IMR-90 (cell line): ENCODE data around the gene CDK10. TPM values are rescaled to one million over a fixed set of nuclear protein-coding genes. Genes with fewer than 3 reads are reported as not detected.

Experiments
- ATAC-seq: fragments of 200-7000 bp; cut with Tn5 transposase; 2 replicates; pipeline ENCODE4 v1.9.1; 2020; ENCODE audit warnings: low read depth, mild to moderate bottlenecking, moderate library complexity
- BruUV-seq: library from RNA; stranded (reverse); fragments of 400-500 nt; replicated peaks from 2 replicates; lab custom pipeline; 2021; lab: Mats Ljungman, UMichigan
- CTCF ChIA-PET: fragments of 300-600 bp; formaldehyde crosslinking; extraction: SDS; loops from one replicate; lab custom pipeline; 2021; ENCODE audit warnings: antibody characterized with exemption; lab: Yijun Ruan, JAX
- POLR2A ChIA-PET: fragments of 300-600 bp; sonication (Branson Sonifier 250); formaldehyde crosslinking; loops from one replicate; lab custom pipeline; 2022; ENCODE audit warnings: antibody characterized with exemption; ENCODE audit not compliant: unreplicated experiment; lab: Charles Lee
- DNase-seq: peaks from one replicate; pipeline ENCODE4 v3.0.0; 2013
- H2AFZ ChIP-seq: replicated peaks from 2 replicates; pipeline ENCODE3; 2013; ENCODE audit warnings: low read length, mild to moderate bottlenecking; ENCODE audit not compliant: poor library complexity
- H2AK5ac ChIP-seq: 2 replicates; pipeline ENCODE4 v1.6.1; 2013; ENCODE audit warnings: low read depth, low read length, inconsistent platforms
- H2AK9ac ChIP-seq: replicated peaks from 2 replicates; pipeline ENCODE3; 2013; ENCODE audit warnings: mild to moderate bottlenecking, low read depth, low read length, moderate library complexity; ENCODE audit not compliant: poor library complexity
- H2BK120ac ChIP-seq: 2 replicates; pipeline ENCODE4 v1.6.1; 2013; ENCODE audit warnings: low read depth, low read length, inconsistent platforms
- H2BK15ac ChIP-seq: 3 replicates; pipeline ENCODE4 v1.6.1; 2013; ENCODE audit warnings: low read depth, low read length, inconsistent platforms
- H2BK20ac ChIP-seq: 2 replicates; pipeline ENCODE4 v1.6.1; 2013; ENCODE audit warnings: low read depth, mild to moderate bottlenecking, inconsistent platforms, low read length, moderate library complexity
- H2BK5ac ChIP-seq: 2 replicates; pipeline ENCODE4 v1.6.1; 2013; ENCODE audit warnings: mild to moderate bottlenecking, low read depth, low read length, inconsistent platforms; ENCODE audit not compliant: poor library complexity, severe bottlenecking
- H3K14ac ChIP-seq: replicated peaks from 2 replicates; pipeline ENCODE4 v1.6.1; 2013; ENCODE audit warnings: low read depth, low read length, inconsistent platforms
- H3K18ac ChIP-seq: 2 replicates; pipeline ENCODE4 v1.6.1; 2013; ENCODE audit warnings: low read depth, low read length, control low read depth
- H3K23ac ChIP-seq: 2 replicates; pipeline ENCODE4 v1.6.1; 2013; ENCODE audit warnings: low read depth, low read length, inconsistent platforms
- H3K27ac ChIP-seq: 2 replicates; pipeline ENCODE4 v1.5.1; 2013; ENCODE audit warnings: mild to moderate bottlenecking, control low read depth, low read length; ENCODE audit not compliant: insufficient read depth
- H3K27me3 ChIP-seq: 2 replicates; pipeline ENCODE4 v1.6.1; 2013; ENCODE audit warnings: low read length; ENCODE audit not compliant: control insufficient read depth, insufficient read depth
- H3K36me3 ChIP-seq: 2 replicates; pipeline ENCODE4 v1.6.1; 2013; ENCODE audit warnings: low read length, mixed read lengths; ENCODE audit not compliant: control insufficient read depth, insufficient read depth
- H3K4ac ChIP-seq: 2 replicates; pipeline ENCODE4 v1.6.1; 2013; ENCODE audit warnings: low read depth, low read length, inconsistent platforms
- H3K4me1 ChIP-seq: 2 replicates; pipeline ENCODE4 v1.6.1; 2013; ENCODE audit warnings: low read length, mixed read lengths; ENCODE audit not compliant: control insufficient read depth, insufficient read depth
- H3K4me2 ChIP-seq: 2 replicates; pipeline ENCODE4 v1.6.1; 2013; ENCODE audit warnings: low read depth, mild to moderate bottlenecking, control low read depth, low read length, moderate library complexity
- H3K4me3 ChIP-seq: 2 replicates; pipeline ENCODE4 v1.5.1; 2013; ENCODE audit warnings: low read depth, mild to moderate bottlenecking, control low read depth, low read length, moderate library complexity; ENCODE audit not compliant: insufficient read depth
- H3K56ac ChIP-seq: 2 replicates; pipeline ENCODE4 v1.6.1; 2013; ENCODE audit warnings: low read length, inconsistent platforms; ENCODE audit not compliant: insufficient read depth; ENCODE audit errors: extremely low read depth
- H3K79me1 ChIP-seq, 2 experiments: 2 replicates each; pipeline ENCODE4 v1.6.1; 2013; ENCODE audit warnings: low read length in 2 of 2, inconsistent platforms in 1 of 2, low read depth in 1 of 2
- H3K9ac ChIP-seq: 2 replicates; pipeline ENCODE4 v1.6.1; 2013; ENCODE audit warnings: low read depth, low read length, control low read depth
- H3K9me1 ChIP-seq: 2 replicates; pipeline ENCODE4 v1.6.1; 2013; ENCODE audit warnings: low read length, inconsistent platforms; ENCODE audit not compliant: insufficient read depth
- H3K9me3 ChIP-seq: 2 replicates; pipeline ENCODE4 v1.6.1; 2013; ENCODE audit warnings: low read length; ENCODE audit not compliant: control insufficient read depth, insufficient read depth
- H4K20me1 ChIP-seq: 2 replicates; pipeline ENCODE4 v1.6.1; 2013; ENCODE audit warnings: low read length, inconsistent platforms; ENCODE audit not compliant: insufficient read depth
- H4K5ac ChIP-seq: 2 replicates; pipeline ENCODE4 v1.6.1; 2013; ENCODE audit warnings: mild to moderate bottlenecking, low read depth, low read length, control low read depth
- H4K8ac ChIP-seq, 2 experiments: 2 replicates each; pipeline ENCODE4 v1.6.1; 2013; ENCODE audit warnings: low read depth in 2 of 2, low read length in 2 of 2, control low read depth in 1 of 2, inconsistent platforms in 1 of 2
- H4K91ac ChIP-seq: 2 replicates; pipeline ENCODE4 v1.6.1; 2013; ENCODE audit warnings: low read depth, low read length, inconsistent platforms; ENCODE audit not compliant: insufficient read depth
- BHLHE40 ChIP-seq: fragments of 150-350 bp; IDR thresholded peaks from 2 replicates; pipeline ENCODE4 v1.6.1; 2016; ENCODE audit warnings: mild to moderate bottlenecking, low read depth, low read length
- CEBPB ChIP-seq: IDR thresholded peaks from 2 replicates; pipeline ENCODE4 v1.6.1; 2012; ENCODE audit warnings: low read depth, low read length, improper control_type of control experiment
- CTCF ChIP-seq: conservative IDR thresholded peaks from 2 replicates; pipeline ENCODE4 v1.5.1; 2012; ENCODE audit warnings: mild to moderate bottlenecking, low read depth, low read length, improper control_type of control experiment
- FOS ChIP-seq: fragments of 150-350 bp; IDR thresholded peaks from 2 replicates; pipeline ENCODE4 v1.6.1; 2016; ENCODE audit warnings: low read depth, low read length
- MAFK ChIP-seq: IDR thresholded peaks from 2 replicates; pipeline ENCODE4 v1.6.1; 2012; ENCODE audit warnings: low read depth, low read length, improper control_type of control experiment
- MAZ ChIP-seq: IDR thresholded peaks from 2 replicates; pipeline ENCODE4 v1.6.1; 2012; ENCODE audit warnings: low read depth, mild to moderate bottlenecking, low read length, improper control_type of control experiment, moderate library complexity, borderline replicate concordance
- MXI1 ChIP-seq: IDR thresholded peaks from 2 replicates; pipeline ENCODE4 v1.6.1; 2012; ENCODE audit warnings: low read depth, mild to moderate bottlenecking, low read length, moderate library complexity, borderline replicate concordance
- POLR2A ChIP-seq: IDR thresholded peaks from 2 replicates; pipeline ENCODE4 v1.6.1; 2012; ENCODE audit warnings: mild to moderate bottlenecking, low read depth, low read length
- RAD21 ChIP-seq: IDR thresholded peaks from 2 replicates; pipeline ENCODE4 v1.6.1; 2012; ENCODE audit warnings: low read length, improper control_type of control experiment
- RCOR1 ChIP-seq: IDR thresholded peaks from 2 replicates; pipeline ENCODE4 v1.6.1; 2012; ENCODE audit warnings: mild to moderate bottlenecking, low read length, improper control_type of control experiment; ENCODE audit not compliant: insufficient replicate concordance
- RFX5 ChIP-seq: IDR thresholded peaks from 2 replicates; pipeline ENCODE4 v1.8.0; 2012; ENCODE audit warnings: low read depth, mild to moderate bottlenecking, low read length, moderate library complexity
- SMC3 ChIP-seq: fragments of 150-350 bp; IDR thresholded peaks from 2 replicates; pipeline ENCODE4 v1.6.1; 2016; ENCODE audit warnings: low read depth, mild to moderate bottlenecking, antibody characterized with exemption, low read length, moderate library complexity
- WGBS, 2 experiments: methylation state at CpG; one replicate each; pipeline versions ENCODE4 v1.1.5 to v1.1.7; 2013; ENCODE audit warnings: missing lambda C conversion rate in 2 of 2; ENCODE audit not compliant: insufficient read length in 1 of 2; ENCODE audit errors: extremely low coverage in 2 of 2; 5-methylcytosine and 5-hydroxymethylcytosine counted together
- dilution Hi-C: fragments of 300-500 bp; cut with HindIII; formaldehyde crosslinking; loops from one replicate; pipeline ENCODE4 v1.14.3; 2018; ENCODE audit warnings: low sequenced_read_pairs; ENCODE audit not compliant: unreplicated experiment
- in situ Hi-C: fragments of 300-500 bp; cut with MboI; formaldehyde crosslinking; loops from 3 replicates; pipeline ENCODE4 v1.14.3; 2019; ENCODE audit warnings: low sequenced_read_pairs, inconsistent platforms, mixed read lengths
- intact Hi-C: fragments of 100-400 bp; cut with micrococcal nuclease; formaldehyde crosslinking; loops from 2 replicates; pipeline ENCODE4 v1.10.0; 2022
- polyA plus RNA-seq, 3 experiments: library from polyadenylated mRNA; depleted of rRNA; stranded (reverse); fragments of >200 nt; gene quantifications; 2 replicates each; pipeline ENCODE4 v1.2.3, GENCODE V29; 2012; ENCODE audit warnings: low replicate concordance in 1 of 3
- total RNA-seq: library from RNA; depleted of rRNA; stranded (reverse); fragments of >200 nt; gene quantifications from 2 replicates; pipeline ENCODE4 v1.2.3, GENCODE V29; 2012
- TF ChIP-seq, protein P1 (sequence below): fragments of 150-350 bp; IDR thresholded peaks from 2 replicates; pipeline ENCODE4 v1.6.1; 2017; ENCODE audit warnings: mild to moderate bottlenecking, antibody characterized with exemption, low read length, low read depth

CDK10 gene
- total and polyA plus RNA-seq, 2 of the 4 experiments (the other 2 are of a cell fraction) = 19.5 to 61.8 TPM

- Histone ChIP-seq H3K18ac (no peak overlapping the region), H2AK5ac (peak overlapping the region; percentile 86), H2AK9ac (peak overlapping the region; percentile 95), H3K4me1 (peaks cover 11% of the 10 kb centered on the region), H3K23ac (no peak overlapping the region), H3K14ac (peak overlapping the region; percentile 10; the same call in 1 of the 2 replicates), H4K5ac (no peak overlapping the region), H3K4me3 (peak overlapping the region; percentile 100), H3K27ac (no peak overlapping the region), H3K79me1 (peaks cover 5 to 20% of the 10 kb centered on the region in 2 experiments; a peak in 2 of 4 replicates), H3K56ac (no peak overlapping the region), H4K20me1 (peaks cover 28% of the 10 kb centered on the region), H3K4ac (peak overlapping the region; percentile 1; the same call in 1 of the 2 replicates), H4K91ac (no peak overlapping the region), H3K4me2 (peak overlapping the region; percentile 86), H2BK5ac (no peak overlapping the region), H2BK20ac (no peak overlapping the region), H2BK15ac (no peak overlapping the region), H3K9ac (no peak overlapping the region), H3K9me1 (no peaks in the 10 kb centered on the region), H3K36me3 (peaks cover 15% of the 10 kb centered on the region; the same call in 1 of the 2 replicates), H2BK120ac (no peak overlapping the region), H2AFZ (peak overlapping the region; percentile 97), H4K8ac (peak overlapping the region in 1 of 2 experiments; percentile 37; a peak in 1 of 4 replicates), H3K27me3 (no peaks in the 10 kb centered on the region), H3K9me3 (no peaks in the 10 kb centered on the region)
- no TSS peak for BruUV-seq
- in situ Hi-C loops (no loop called here), dilution Hi-C loops (no loop called here), intact Hi-C loops (loop anchor here (2.0 kb wide), 2 partner anchors 93 to 161 kb away; no protein-coding TSS in a partner anchor)
- DNase-seq = peak; percentile 97
- ATAC-seq = peak; percentile 78
- 0 out of 2 replicates have a peak, but pooled peaks have one; percentile 2 for TF ChIP-seq CEBPB
- no peak for TF ChIP-seq MAFK
- peak; percentile 97 for TF ChIP-seq CTCF
- TF ChIP-seq POLR2A = peak; percentile 30; the same call in 1 of the 2 replicates
- TF ChIP-seq SMC3 = peak; percentile 71
- TF ChIP-seq RAD21 = peak; percentile 73
- peak; percentile 82; the same call in 1 of the 2 replicates for TF ChIP-seq MAZ
- peak; percentile 68 for TF ChIP-seq FOS
- TF ChIP-seq MXI1 = peak; percentile 87
- TF ChIP-seq, protein P1, sequence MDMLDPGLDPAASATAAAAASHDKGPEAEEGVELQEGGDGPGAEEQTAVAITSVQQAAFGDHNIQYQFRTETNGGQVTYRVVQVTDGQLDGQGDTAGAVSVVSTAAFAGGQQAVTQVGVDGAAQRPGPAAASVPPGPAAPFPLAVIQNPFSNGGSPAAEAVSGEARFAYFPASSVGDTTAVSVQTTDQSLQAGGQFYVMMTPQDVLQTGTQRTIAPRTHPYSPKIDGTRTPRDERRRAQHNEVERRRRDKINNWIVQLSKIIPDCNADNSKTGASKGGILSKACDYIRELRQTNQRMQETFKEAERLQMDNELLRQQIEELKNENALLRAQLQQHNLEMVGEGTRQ = peak; percentile 98
- TF ChIP-seq RCOR1 = no peak
- TF ChIP-seq RFX5 = no peak
- peak; percentile 89 for TF ChIP-seq BHLHE40
- ChIA-PET CTCF (interaction anchor here (0.7 to 3.2 kb wide), 10 partner anchors 10 to 161 kb away, joined by 3 to 19 read pairs (median 3); partner anchors contain the start of gene CDK10), POLR2A (no interaction called here)
- 3% methylated on average over 17 of the region's 30 CpGs; no CpG with 5 or more reads in 1 of the 2 experiments for WGBS, 2 experiments
These were observed 13.7 kb downstream of the CDK10 start for GRCh38 chr16:89700100-89700648.
